Stromal cell of bone marrow (primary cell): ENCODE measurements around the gene ADCYAP1R1.

Source experiments
- DNase-seq: peaks from one replicate; pipeline ENCODE4 v3.0.0-alpha.2; 2012; ENCODE audit warnings: low read depth

ADCYAP1R1 gene

DNA sequence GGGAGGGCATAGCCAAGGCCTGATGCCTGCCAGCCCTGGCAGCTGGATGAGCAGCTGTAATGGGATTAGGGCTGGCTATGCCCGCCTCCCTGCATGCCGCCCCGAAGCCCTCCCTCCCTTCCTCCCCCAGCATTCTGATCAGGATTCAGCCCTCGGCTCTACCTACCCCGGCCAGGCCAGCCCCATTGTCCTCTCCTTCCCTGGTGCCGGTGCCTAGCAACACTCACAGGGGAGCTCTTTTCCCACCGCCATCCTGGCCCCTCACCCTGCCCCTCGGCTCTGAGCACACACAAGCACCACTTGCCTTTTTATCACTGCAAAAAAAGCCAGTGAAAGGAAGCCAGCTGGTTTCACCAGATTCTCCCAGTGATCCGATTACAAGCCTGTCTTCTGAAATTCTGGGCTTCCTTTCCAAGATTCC is 9.0 kb upstream of the ADCYAP1R1 start:
- no peak for DNase-seq

DNA sequence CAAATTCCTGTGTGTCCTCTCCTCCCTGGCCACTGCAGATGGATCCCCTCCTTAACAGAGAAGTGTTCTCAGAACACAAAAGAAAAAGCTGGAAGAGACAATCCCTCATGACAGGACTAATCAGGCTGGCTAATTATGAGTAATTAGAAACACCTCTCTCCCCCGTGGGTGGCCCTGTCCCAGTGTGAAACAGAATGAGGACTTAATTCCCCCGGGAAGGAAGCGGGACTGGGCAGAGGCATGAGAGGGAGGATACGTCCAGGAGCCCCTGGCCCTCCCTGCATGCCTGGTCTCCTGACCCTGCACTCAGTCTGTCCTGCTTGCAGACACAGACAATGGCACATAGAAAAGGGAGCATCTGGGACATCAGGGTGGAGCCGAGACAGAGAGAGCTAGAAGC is 7.6 kb upstream of the ADCYAP1R1 start:
- DNase-seq, result no peak

DNA sequence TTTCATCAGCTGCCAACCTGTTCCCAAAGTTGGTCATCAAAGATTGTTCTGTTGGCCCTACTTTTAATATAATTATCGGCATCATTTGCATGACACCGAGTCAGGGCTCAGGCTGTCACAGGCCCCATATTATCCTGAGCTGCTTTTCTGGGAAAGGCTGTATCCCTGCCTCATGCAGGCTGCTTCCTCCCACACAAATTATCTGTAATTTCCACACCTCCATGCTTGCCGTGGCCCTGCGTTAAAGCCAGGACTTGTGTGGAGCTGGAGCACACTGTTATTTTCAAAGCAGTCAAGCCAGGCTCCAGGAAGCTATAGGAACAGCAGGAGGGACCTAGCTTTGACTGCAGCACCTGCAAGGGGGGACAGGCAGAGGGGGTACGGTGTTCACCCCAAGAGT is 5.4 kb upstream of the ADCYAP1R1 start:
- DNase-seq, result no peak

DNA sequence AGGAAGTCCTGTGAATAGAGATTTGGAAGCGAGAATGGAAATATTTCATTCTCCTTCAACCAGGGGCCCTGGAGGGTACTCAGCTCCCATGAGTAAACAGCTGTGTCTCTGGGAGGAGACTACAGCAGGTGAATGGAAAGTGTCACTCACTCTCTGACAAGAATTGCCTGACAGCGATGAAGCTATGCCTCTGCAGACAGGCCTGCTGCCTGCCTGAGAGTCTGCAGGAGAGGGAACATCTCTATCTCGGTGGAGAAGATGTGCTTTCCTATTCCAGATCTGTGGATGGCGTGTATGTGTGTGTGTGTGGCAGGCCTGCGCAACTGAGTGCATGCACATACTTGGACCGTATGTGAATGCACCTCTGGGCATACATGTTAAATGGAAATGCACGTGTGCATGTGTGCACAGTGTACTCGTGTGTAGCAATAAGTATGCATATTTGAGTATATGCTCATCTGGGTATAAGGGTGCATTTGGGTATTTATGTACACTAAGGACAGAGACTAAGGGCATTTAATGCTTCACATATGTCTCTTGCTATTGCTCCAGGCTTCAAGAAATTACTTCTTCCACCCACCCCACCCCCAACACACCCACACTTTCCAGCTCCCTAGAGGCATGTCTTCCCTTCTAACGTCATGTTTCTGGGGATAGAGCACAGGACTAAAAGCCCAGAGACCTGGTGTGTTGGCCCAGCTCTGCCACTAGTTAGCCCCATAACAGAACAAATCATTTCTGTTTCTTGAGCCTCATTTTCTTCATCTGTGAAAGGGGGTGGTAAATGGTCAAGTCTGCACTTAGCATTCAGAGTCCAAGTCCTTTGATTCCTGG is 4.6 kb upstream of the ADCYAP1R1 start:
- no peak for DNase-seq

DNA sequence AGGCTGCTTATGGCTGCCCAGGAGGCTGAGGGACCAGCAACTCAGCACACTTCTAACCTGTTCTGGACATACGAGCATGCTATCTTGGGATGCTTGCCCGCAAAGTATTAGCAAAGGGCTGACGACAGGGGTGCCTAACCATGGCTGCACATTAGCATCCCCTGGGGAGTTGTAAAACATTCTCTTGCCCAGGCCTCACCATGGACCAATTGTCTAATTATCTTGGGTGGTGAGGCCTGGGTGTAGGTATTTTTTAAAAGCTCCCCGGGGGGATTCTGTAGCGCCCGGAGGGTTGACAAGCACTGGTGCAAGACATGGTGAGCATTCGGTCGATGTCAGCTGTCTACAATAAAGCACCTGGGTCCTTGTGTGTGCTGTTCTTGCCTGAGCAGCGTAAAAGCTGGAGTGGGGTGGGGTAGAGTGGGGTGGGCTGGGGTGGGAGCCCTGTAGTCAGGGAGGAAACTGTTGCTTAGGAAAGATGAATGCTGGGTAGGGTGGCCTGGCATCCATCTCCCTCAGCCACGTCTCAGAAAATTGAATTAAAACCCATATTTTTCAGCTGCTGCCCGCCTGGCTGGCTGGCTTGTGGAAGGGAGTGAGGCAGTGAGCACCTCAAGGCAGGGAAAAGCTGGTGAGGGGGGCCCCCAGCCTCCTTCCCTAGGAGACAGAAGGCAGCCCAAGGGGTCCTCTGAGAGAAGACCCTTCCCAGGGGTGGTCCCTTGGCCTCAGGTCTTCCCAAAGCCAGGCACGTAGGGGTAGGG is 2.9 kb upstream of the ADCYAP1R1 start:
- DNase-seq, result no peak

DNA sequence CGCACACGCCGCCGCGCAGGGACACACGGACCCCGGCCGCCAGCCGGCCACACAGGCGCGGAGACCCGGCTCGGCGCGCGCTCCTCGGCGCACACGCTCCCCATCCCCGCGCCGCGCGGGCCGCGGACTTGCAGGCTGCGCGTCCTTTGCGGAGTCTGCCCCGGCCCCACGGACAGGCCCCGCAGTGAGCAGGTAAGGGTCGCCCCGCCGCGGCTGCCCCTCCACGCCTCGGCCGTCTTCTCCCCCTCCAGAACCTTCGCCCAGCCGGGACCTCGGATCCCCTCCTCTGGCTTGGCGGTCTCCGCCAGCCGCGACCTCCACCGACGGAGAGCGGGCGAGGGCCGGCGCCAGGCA is 356 bp downstream of the ADCYAP1R1 start:
- no peak for DNase-seq

DNA sequence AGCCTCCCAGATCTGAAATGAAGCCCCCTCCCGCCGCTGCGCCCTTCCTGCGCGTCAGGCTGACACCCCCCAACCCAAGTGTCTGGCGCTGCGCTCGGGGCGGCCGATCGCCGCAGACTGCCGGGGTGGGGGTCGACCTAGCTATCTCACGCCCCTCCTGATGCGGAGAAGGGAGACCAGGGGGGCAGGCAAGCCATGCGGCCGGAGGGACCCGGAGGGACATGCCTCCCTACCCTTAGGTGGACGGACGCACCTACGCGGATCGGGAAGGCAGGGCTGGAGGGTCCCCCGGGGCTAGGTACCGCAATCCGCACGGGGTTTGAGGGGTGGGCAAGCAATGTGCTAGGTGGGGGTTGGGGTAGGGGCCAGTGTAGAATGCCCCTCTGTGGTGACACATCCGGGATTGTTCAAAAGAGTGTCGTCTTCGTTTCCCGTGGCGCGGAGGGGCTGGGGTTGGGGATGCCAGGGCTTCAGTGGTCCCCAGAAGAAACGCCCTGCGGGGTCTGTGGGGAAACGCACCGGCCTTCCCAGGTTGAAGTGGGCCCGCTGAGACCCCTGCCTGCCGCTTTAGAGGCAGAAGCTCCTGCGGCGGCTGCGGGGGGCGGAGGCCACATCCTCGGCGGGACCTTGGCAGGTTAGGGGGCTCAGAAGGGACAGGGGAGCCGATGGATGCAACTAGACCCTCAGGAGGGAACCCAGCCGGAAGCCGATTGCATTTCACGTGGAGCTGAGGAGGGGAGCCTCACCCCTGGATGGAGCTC is 913 bp downstream of the ADCYAP1R1 start:
- no peak for DNase-seq

DNA sequence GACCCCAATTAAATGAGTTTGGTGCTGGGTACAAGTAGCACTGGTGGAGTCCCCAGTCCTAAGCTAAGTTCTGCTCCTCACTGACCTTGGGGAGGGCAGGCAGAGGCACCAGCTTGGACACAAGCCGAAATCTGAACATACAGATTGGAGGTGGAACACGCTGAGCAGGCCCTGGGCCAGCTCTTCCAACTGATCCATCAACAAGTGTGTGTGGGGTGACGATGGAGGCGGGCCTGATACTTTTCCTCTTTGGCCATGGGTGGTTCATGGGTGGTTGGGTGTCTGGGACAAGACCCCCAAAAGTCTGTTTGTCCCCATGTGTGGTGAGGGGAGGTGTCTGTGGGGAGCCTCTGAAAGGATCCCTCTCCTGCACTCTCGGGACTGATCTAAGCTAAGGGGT is 1.9 kb downstream of the ADCYAP1R1 start:
- no peak for DNase-seq

DNA sequence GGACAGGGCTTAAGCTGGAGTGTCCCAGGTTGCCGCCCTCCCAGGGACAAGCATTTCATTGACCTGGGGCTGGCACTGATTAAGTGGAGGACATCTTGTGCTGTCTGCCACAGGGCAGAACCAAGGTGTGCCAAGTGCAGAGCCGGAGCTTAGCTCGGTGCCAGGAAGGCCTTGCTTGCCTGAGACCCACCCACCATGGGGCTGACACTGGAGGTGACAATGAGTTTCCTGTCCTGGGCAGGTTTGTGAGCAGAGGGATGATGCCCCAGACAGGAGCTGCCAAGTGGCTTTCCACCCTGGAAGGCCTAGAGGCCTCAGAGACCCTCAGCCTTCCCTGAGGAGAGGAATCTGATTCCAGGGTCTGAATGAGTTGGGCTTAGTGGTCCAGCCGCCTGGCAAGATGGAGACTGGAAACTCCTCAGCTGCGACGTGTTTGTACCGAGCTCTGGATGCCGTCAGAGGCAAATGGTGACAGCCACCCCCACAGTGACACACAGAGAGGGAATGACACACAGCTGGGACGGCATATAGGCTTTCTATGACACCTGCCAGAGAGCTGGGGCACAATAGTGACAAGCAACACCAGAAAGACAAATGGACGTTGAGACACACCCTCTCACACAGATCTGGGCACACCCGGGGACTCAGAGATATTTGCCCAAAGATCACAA is 2.6 kb downstream of the ADCYAP1R1 start:
- DNase-seq, result no peak

DNA sequence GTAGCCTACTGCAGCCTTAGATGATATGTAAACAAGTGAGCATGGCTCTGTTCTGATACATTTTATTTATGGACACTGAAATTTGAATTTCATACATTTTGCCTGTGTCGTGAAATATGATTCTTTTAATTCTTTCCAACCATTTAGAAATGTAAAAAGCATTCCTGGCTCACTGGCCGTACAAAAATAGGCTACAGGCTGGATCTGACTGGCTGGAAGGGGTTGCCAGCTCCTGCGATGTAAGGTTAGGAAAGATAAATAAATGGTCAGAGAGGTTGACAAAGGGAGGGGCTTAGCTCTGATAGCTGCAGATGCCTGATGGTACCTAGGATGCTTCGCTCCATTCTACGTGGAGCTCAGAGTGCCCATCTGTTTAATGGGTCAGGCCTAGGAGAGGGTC is 3.4 kb downstream of the ADCYAP1R1 start:
- DNase-seq, result no peak

DNA sequence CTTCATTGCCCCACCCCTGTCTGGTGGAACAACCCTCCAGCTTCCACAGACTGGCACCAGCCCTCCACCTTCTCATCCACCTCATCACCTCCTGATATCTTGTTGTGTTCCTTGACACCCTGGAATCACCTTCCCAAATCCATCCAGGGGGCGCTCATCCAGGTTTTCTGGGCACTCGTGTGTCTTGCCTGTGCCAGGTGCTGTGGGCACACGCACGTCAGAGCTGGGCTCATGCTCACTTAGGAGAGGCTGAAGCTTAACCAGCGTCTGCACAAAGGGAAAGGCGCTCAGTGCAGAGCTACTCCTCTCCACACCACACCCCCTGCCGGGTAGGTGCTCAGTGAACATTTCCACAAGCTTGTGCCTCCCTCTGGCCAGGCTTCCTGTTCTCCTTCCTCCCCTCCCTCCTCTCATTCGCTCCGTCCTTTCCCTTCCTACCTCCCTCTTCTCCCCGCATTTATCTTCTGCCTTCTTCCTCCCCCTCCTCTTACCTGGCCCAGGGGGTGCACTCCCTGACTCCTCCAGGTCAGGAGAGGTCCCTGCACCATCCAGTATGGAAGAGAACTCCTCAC is 4.8 kb downstream of the ADCYAP1R1 start:
- no peak for DNase-seq

DNA sequence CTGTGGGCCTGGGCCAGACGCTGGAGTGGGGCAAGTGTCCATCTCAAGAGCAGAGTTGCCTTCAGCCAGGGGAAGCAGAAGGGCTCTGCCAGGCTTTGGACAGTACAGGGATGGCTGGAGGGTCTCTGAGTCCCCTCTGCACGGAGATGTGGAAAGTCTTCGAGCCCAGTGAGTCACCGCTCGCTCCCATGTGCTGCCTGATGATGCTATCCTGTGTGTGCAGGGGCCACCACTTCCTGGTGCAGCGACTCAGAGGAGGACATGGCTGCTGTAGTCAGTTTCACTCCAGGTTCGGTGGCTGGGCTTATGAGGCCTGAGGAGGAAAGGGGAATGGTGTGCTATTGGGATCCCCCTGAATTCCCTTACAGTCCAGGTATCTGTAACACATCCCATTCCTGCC is 6.0 kb downstream of the ADCYAP1R1 start:
- DNase-seq, result no peak

DNA sequence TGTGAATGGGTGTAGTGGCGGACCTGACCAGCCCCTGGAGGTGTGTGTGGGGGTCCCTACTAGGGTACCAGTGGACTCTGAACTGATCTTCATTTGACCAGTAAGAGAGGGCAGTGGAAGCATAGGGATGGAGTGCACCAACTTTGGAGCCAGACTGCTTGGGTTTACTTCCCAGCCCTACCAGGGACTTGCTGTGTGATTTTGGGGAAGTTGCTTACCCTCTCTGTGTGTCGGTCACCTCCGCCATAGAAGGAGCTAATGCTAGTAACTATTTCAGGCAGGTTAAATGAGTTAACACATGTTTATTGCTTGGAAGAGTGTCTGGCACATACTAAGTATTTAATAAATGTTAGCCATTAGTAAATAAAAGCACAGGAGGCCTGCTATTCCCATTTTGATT is 6.6 kb downstream of the ADCYAP1R1 start:
- DNase-seq, result no peak

DNA sequence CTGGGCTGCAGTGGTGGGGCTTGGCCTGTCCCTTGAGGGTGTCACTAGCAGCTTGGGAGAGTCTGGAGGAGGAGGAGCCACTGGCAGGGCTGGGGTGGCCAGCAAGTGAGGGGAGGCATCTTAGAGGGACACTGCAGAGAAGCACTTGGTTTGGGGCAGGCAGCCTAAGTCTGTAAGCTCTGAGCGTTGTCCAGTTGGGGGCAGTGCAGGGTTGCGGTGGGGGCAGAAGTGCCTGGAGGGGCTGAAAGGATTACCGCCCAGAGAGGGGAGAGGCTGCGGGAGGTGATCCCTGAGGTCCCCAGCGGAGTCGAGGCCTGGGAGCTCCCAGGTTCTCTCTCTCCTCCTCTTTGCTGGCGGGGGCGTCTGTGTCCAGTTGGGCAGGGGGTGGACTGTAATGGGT is 7.4 kb downstream of the ADCYAP1R1 start:
- no peak for DNase-seq

DNA sequence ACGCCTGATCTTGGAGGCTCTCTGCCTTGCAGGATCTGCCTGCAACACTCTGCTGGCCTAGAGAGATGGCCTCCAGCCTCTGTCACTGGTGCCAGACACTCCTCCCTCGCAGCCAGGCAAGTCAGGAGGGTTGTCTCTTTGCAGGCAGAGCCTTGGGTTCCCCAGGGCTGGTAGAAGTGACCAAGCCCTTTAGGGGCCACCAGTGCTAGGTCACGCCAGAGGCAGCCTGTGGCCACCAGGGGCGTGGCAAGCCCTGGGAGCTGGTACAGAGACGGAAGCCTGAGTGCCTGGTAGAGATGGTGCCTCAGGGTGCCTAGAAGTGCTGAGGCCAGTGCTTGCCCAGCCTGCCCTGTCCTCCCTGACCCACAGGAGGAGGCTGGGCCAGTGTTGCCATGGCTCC is 9.1 kb downstream of the ADCYAP1R1 start:
- no peak for DNase-seq

DNA sequence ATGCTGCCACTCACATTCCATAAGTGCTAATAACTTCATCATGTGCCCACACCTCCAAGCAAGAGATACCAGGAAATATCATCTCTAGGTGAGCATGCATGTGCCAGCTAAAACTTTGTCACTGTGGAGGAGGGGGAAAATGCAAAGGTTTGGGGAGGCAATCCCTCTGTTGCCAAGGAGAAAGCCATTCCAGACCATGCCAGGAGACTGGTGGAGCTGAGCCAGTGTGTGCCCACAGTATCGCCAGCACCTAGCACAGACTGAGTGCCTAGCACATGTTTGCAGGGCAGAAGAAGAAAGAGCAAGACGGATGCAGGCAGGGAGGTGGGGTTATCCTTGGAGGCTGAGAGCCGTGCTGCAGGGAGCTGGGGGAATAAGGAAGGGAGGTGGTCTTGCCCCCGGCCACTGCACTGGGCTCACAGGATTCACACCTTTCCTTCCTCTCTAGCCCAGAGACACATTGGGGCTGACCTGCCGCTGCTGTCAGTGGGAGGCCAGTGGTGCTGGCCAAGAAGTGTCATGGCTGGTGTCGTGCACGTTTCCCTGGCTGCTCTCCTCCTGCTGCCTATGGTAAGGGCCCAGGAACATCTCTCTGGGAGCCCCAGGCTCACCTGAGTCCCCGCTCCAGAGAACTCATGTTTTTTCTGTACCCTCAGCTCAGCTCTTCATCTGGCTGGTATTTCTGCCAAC is 10.8 kb downstream of the ADCYAP1R1 start:
- DNase-seq, result no peak

DNA sequence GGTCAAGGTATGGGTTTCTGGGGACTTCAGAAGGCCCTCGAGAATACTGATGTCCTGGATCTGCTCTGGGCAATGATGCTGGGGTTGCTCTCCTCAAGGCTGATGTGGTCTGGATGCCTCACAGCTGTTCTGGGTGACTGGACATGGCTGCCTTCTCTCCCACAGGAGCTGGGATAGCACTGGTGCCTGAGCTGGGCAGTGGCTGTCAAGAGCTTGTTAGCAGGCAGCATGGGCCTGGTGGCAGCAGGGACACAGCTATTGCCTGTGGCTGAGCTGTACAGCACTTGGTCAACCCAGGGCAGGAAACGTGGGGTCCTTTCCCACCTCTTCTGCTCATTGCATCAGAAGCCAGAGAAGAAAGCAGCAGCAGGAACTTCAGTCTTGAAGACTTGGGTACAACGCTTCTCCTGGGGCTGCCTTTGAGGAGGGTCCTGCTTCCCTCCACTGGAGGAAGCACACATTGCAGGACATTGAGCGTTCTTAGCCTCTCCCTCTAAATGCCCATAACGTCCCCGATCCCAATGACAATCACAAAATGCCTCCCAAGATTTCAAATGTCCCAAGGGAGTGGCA is 13.0 kb downstream of the ADCYAP1R1 start:
- DNase-seq, result no peak

DNA sequence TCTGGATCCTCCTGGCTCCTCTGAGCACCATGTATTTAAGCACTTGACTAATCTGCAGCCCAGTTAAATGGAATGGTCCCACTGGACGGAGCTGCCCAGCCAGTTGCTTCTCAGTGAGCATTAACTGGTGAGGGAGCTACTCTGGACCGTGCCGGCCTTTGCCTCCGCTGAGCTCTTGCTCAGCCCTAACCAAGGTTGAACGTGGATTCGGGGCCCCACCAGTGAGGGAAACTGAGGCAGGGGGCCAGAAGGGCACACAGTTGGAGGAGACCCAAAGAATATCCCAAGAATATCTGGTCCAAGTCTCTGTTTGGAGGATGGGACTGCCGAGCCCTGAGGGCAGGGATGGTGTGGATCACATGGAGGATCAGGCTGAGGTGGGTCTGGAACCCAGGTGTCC is 13.7 kb downstream of the ADCYAP1R1 start:
- no peak for DNase-seq

DNA sequence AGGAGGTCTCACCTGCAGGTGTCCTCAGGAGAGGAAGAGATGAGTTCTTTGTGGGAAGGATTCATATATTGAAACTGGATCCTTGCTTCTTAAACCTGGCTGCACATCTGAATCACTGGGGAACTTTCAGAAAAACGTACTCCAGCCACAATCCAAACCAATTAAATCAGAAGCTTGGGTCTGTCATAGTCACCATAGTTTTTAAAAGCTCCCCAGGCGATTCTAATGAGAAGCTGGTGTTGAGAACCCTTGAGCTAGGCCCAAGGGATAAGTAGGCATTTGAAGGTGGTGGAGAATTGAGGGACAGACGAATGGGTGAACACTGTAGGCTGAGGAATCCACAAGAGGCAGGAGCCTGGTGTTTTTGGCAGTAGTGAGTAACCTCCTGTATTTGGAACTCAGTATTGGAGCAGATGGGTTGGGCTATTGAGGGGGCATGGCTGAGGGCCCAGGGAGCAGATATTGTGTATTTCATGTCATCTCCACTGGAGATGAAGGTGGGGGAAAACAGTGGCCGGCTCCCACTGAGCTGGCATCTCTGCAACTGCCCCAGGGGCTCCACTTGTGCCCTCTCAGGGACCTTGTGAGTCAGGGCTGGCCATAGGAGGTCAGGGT is 14.5 kb downstream of the ADCYAP1R1 start:
- no peak for DNase-seq

DNA sequence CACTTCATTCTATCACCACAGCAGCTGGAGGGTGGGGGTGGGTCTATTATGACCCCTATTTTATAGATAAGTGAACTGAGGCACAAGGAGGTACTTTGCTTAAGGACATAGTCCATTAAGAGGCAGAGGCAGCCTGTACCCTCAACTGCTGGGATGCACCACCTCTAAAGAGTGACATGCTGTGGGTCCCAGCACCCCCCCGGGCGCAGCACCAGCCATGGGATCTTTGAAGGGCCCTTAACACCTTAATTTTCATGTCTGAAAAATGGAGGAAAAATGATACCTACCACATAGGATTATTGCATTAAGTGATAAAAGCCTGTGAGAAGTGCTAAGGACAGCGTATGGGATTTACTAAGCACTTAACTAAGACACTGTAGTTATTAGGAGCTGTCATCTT is 15.4 kb downstream of the ADCYAP1R1 start:
- DNase-seq, result no peak
